Activated CD8-positive, alpha-beta memory T cell treated with anti-CD3 and anti-CD28 coated beads for 24 hours (primary cell): ENCODE data around the gene SVOP.
A peak's percentile ranks its signal among the peaks of the same experiment; 100 is the strongest.

ENCODE experiments used
- DNase-seq: peaks from one replicate; pipeline ENCODE4 v3.0.0-alpha.2; 2020

The SVOP gene

DNA sequence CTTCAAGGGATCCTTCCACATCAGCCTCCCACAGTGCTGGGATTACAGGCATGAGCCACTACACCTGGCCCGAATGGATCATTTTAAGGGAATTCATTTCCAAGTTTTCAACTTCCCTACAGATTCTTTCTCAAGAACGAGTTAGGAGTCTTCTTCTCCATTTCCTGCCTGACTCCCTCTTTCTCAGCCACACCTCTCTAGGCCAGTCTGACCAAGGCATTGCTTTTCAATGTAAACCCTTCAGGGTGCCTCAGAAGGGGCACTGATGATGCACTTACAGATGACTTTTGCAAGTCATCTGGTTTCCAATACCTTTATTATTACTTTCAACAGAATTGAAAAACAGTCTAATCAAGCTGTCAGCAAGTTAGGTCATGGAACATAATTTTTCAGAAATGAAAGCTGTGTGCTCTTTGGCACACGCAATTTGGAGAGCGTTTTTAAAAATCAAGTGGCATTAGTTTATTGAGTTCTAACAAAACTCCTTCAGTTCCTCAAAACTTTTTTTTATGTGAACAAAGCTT, 47.2 kb downstream of the SVOP start:
- DNase-seq: no peak

DNA sequence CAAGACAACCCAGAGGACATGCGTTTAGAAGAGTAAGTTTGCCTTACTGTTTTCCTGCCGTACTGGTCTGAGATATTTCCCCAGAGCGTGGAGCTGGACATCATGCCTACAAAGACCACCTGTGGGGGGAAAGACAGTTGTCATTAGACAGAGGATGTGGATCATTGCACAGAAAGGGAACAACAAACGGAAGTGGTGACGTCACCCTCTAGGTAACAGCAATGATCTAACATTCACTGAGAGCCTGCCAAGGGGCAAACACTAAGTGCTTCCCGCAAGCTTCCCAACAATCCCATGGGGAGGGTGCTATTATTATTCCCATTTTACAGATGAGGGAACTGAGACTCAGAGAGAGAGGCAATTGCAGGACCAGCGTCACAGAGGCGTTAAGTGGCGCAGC, 48.5 kb downstream of the SVOP start:
- DNase-seq: no peak

GRCh38 chr12:108969622-108970021, 51.2 kb downstream of the SVOP start:
- no peak for DNase-seq

- DNase-seq: no peak
Measured at GRCh38 chr12:108967869-108968540, 52.9 kb downstream of the SVOP start.

GRCh38 chr12:108966378-108967151, 54.3 kb downstream of the SVOP start:
- DNase-seq: no peak

GRCh38 chr12:108965886-108966285, 55.0 kb downstream of the SVOP start:
- DNase-seq: no peak

DNA sequence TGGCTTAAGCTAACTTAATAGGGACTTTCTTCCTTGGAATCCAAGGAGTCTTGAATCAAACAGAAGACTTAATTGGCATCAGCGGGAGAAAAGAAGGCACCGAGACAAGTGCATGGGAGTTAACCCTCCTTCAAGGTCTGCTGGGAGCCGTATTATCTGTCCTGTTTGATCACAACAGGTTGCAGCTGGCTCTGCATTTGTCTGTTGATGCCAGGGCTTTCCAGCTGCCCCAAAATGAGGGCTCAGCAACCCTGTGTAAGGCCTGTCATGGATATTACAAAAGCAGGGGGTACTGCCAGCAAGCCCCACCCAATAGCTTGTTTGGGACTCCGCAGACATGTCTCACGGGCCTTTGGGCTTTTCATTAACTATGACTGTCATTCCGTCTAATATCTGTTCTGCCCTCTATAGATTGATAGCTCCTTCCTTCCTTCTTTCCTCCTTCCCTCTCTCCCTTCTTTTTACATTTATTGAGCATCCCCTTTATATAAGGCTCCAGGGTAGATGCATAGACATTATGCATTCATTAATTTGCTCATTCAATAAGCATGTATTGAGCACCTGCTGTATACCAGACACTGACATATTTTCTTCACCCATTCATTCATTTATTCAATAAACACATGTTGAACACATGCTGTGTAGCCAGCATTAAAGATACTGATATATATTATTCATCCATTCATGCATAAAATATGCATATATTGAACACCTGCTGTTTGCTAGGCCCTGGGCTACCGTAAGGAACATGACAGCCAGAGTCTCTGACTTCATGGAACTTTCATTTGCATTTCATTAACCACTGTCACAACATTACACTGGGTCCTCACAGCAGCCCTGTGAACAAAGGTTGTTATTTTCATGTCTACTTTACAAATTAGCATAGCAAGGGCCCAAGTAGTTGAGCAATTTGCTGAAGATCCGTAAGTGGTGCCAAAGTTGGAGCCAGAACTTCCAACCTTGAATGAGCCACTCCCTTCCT, 56.2 kb downstream of the SVOP start:
- no peak for DNase-seq

DNA sequence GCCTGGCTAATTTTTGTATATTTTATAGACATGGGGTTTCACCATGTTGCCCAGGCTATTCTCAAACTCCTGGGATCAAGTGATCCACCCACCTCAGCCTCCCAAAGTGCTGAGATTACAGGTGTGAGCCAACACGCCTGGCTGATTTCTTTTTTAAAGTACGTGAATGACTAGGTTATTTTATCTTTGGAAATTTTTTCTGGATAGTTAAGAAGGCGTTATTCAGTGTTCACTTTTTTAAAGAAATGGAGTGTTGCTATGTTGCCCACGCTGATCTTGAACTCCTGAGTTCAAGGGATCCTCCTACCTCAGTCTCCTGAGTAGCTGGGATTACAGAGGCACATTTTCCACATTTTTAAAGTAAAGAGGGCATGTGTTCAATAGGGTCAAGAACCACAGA, 58.6 kb downstream of the SVOP start:
- no peak for DNase-seq

DNA sequence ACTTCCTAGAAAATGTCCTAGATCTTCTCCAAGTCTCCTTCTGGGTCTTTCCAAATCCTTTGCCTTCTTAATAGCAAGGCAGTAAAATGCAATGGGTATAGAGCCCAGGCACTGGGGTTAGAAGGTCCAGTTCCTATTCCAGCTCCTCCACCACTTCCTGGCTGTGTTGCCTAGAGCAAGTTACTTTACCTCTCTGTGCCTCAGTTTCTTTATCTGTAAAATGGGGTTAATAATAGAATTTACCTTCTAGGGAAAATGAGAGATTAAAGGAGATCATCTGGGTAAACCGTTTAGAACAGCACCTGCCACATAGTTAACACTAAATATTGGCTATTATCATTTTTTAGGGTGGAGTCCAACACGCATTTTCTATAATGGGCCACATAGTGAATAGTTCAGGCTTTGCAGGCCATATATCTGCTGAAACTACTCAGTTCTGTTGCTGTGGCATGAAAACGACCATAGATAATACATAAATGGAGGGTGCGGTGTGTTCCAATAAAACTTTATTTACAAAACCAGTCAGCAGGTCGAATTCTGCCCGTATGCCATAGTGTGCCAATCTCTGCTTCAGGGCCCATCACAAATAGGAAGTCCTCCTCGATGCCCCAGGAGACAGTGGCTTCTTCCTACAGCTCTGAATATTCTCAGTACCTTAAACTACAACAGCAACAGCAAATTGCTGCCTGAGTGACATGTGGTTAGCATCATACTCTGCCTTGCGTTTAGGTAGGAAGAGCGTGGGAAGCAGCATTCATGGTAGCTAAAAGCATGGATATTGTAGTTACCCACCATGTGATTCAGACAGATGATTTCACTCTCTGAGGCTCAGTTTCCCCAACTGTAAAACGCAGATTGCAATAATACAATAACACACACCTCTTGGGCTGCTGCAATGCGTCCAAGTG, 60.9 kb downstream of the SVOP start:
- no peak for DNase-seq

GRCh38 chr12:108955225-108955835, 65.5 kb downstream of the SVOP start:
- DNase-seq: no peak

- peak; percentile 82 for DNase-seq
Measured at GRCh38 chr12:108950991-108951739, 69.7 kb downstream of the SVOP start.

- no peak for DNase-seq
Measured at GRCh38 chr12:108949976-108950375, 70.9 kb downstream of the SVOP start.

DNA sequence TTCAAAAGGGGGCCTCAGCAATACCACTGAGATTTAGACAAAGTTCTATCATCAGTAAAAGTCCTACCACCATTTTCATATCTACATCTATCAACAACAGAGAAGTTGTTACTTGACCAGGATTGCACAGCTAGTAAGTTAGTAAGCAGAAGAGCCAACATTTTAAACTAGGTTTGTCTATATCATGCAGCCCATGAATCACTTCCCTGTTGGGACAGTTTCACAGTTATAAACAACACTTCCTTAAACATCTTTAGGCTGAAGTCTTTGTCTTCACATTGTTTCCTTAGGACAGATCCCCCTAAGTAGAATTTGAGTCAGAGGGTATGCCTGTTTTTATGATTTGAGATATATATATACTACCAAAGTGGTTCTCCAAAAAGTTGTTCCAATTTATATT, 72.5 kb downstream of the SVOP start:
- no peak for DNase-seq

DNA sequence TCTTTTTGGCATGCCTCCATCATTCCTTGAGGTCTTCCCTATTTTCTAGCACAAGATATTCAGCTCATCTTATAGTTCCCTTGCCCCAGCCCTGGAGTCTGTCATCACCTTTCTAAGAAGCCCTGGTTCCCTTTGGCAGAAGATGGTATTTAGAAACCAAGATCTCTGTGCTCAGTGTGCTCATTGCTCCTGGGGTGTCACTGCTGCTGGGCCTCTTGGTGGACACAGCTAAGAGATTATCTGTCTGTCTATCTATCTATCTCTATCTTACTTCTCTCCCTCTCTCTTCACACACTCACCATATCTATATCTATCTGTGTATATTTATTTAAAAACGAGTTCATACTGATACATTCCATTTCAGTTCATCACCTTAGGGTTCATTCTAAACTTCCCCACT, 73.8 kb downstream of the SVOP start:
- no peak for DNase-seq

DNA sequence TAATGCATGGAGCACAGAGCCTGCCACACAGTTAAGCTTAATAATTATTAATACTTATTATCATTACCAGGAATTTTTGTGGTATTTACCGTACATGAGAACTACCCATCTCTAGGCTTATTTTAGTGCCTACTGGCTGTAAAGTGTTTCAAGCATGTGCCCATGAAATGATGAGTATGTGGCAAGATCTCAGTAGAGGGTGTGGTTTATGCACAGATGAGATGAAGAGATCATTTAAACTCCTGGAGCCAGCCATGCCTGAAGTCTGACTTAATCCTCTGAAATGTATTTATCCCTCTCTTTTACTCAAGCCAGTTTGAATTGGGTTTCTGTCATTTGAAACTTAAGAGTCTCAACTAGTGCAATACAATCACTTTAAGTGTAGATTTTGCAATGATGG, 80.7 kb downstream of the SVOP start:
- DNase-seq: no peak

DNA sequence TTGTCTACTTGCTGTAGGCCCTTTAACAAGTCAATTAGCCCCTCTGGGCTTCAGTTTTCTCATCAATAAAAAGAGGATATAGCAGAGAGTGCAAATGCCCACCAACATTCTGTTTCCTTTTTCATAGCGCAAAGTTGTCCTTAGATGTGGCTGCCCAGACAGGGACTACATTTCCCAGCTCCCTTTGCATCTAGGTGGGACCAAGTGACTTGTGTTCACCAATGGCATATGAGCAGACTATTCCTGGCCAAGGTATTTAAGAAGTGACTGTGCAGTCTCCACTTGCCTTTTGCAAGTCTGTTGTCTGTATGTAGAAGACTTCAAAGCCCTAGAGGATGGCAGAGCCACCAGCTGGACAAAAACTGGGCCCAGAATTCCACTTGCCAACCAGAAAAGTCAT, 81.3 kb downstream of the SVOP start:
- no peak for DNase-seq

DNA sequence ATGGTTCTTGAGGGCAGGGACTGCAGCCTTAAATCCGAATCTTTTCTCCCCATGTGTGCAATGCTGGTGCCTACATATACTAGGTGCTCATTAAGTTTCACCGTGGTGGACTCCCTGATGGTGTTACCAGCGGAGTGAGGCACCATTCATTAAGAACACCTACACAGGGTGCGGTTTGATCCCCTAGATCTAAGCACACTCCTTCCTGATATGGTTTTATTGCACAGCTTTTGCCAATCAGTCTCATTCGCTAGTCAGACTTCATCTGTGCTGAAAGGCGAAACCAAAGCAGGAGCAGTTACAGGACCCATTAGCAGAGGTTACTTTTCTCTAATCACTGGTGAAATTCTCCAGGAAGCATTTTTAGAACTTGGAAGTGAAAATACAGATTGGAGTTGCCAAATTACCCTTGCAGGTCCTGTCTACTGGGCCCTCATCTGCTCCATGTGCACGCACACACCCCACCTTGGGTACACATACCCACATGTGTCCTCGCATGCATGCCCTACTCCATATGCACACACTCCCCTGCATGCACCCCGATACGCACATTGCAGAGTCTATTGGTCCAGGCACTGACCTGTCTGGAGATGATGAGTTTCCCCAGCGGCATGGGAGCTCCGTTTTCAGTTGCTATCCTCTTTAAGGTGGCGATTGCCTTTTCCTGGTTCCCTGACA, 82.5 kb downstream of the SVOP start:
- DNase-seq: no peak

DNA sequence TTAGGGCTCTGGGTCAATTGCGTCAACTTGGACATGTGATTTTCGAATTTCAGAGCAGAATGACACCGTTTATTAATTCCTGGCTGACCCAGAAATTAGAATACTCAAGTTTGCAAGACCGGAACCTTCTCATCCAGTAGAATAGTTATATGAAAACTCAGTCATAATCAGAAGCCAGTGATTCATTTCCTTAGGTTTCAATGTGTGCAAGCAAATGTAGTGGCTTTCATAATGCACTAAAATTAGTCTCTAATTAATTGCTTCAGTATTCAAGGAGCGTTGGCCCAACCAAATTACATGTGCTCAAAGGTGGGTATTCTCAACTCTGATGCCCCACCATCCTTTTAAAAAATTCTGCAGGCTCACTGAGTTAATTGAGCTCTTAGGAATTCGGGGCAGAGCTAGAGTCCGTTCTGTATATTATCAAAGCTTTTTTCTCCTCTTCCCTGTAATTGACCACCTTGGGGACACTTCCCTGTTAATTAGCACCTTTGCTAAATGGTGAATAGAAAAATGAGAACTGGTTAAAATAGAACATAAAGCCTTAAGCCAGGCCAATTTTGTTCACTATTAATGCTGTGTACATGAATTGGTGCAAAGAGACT, 85.6 kb downstream of the SVOP start:
- DNase-seq: no peak

DNA sequence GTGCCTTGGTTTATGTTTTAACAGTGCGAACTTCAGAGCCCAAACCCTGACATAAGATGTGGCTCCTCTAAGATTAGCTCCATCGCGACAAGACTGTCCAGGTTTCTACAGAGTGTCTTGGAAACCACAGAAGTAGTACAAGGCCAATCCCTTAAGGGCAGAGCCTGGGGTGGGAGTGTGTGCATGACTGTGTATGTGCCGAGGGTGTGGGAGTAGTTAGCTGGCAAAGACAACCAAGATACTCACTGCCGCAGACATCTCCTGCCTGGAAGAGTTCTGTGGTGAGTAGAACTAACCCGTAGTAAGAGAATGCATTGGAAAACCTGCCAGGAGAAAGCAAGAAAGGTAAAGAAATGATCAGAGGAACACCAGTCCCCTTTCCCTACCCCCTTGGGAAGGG, 86.9 kb downstream of the SVOP start:
- no peak for DNase-seq

GRCh38 chr12:108930756-108931155, 90.1 kb downstream of the SVOP start:
- no peak for DNase-seq
